Articular chondrocyte of knee joint (primary cell): ENCODE results near the gene SHISA8. TPM values are rescaled to one million over a fixed set of nuclear protein-coding genes. Genes with fewer than 3 reads are reported as not detected.

Experiments
- small RNA-seq: library from RNA; depleted of rRNA; stranded (forward); fragments of <200 nt; gene quantifications from one replicate; pipeline ENCODE3, GENCODE V24; 2012
- total RNA-seq: library from RNA; depleted of rRNA; stranded (reverse); fragments of >200 nt; gene quantifications from 2 replicates; pipeline ENCODE4 v1.2.3, GENCODE V29; 2012

The SHISA8 gene
- not detected in 2 replicates for total RNA-seq

DNA sequence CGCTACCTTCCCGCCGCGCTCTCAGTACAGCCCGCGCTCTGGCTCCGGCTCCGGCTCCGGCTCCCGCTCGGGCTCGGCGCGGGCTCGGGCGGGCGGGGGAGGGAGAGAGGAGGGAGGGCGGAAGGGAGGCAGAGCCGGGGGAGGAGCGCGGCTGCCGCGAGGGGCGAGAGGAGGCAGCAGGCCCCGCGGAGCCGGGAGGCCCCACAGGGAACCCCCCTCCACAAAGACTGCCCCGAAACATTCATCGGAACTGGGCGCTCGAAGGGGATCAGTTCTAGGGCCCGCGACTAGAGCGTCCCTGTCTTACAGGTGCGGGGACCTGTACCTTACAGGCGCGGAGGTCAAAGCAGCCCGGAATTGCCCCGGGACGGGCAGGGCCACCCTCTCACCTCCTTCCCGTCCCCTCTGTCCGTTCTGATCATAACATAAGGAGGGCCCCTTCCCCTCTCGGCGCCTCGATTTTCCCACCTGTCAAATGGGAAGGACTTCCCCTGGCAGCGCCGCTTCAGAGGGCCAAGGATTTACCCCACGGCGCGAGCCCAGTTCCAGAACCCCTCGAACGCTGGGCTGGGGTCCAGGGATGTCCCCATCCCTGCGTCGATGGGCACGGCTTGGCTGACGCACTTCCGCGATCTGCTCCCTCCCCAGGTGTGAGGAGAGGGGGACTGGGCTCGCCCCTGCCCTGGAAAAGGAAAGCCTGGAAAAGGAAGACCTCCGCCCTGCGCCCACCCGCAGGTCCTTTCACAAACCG, at the start of gene SHISA8:
Gene SHISA8, minus strand, starts transcription at position 40 of the 751 bp plus-strand sequence. CDS start 407 bp downstream, outside the sequence.

DNA sequence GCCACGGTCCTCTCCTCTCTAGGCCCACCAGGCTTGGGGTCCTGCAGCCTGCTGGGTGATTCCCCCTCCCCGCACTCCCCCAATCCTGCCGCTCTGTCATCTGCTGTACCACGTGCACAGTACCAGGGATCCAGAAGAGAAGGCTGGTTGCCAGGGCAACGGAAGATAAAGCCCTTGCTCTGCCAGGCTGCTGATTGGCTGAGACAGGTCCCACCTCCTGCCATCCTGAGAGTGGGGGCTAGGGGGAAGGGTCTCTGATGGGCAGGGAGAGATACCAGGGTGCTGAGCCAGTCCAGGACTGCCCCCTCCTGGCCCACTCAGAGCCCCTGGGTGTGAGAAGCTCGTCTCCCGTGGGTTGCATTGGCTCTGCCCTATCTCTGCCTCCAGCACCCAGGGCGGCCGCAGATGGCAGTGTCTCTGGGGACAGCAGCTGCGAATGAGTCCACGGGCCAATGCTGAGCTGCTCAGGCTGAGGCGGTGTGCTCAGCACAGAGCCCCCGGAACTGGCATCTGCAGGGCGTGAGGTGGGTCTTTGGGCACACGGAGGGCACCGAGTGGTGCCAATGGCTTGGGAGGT, 37.1 kb upstream of the SHISA8 start, which contains the start of gene SMIM45:
Gene SMIM45, plus strand, starts transcription at position 253 of the 577 bp plus-strand sequence.

DNA sequence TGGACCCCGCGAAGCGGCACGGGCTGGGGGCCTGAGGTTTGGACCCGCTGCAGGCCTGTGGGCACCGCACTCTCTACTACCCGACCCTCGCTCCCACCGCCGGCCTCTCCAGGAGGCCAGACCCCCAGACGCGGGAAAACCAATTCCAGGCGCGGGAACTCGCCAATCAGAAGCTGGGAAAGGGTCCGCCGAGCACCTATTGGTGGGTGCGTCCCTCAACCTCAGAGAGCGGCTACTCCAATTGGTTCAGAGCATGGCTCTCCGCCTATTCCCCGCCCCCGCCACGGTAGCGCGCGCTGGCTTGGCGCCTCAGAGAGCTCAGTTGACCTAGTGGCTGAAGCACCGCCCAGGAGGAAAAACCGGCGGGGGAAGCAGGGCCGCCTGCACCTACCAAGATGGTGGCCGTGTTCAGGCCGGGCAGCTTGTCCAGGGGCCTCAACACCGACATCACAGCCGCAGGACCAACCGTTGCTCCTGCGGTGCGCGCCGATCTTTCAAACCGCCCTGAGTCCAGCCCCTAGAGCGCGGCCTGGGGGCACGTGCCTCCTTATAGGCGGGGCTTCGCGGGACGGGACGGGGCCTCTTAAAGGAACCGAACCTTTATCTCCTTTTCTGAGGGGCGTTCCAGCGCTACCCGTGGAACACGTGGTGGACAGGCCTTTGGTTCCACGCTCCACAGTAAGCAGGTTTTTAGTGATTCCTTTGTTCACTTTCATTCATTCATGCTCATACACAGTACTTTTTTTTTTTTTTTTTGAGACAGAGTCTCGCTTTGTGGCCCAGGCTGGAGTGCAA, 32.0 kb upstream of the SHISA8 start, which contains the start of gene CENPM:
Gene CENPM, minus strand, starts transcription at position 524 of the 795 bp plus-strand sequence. Its CDS starts 76 bp downstream, at position 448.

Small RNA genes within 50 kb of the gene (small RNA-seq; reads per million reads assigned to genes)
- gene MIR33A: 21.9 reads per million, percentile 96 among the genes with 10 or more reads in this experiment

Other genes starting within 250 kb of the SHISA8 start
- gene SNU13, start 226.2 kb downstream of the SHISA8 start, total RNA-seq: 55.6 and 60.0 TPM in 2 replicates
- gene MEI1, start 215.6 kb downstream of the SHISA8 start, total RNA-seq: 2.5 and 3.2 TPM in 2 replicates
- gene CCDC134, start 114.4 kb downstream of the SHISA8 start, total RNA-seq: 8.2 and 8.8 TPM in 2 replicates
- gene SREBF2, start 82.0 kb downstream of the SHISA8 start, total RNA-seq: 47.1 and 51.2 TPM in 2 replicates
- gene TNFRSF13C, start 11.7 kb upstream of the SHISA8 start, total RNA-seq: 0.11 and 0.26 TPM in 2 replicates
- gene CENPM, start 32.1 kb upstream of the SHISA8 start, total RNA-seq: 7.6 and 7.8 TPM in 2 replicates
- gene SEPTIN3, start 54.4 kb upstream of the SHISA8 start, total RNA-seq: under 0.01 and 0.22 TPM in 2 replicates
- 0.76 and 1.2 TPM in 2 replicates for gene WBP2NL, start 83.7 kb upstream of the SHISA8 start, total RNA-seq
- 44.6 and 46.0 TPM in 2 replicates for gene NAGA, start 155.7 kb upstream of the SHISA8 start, total RNA-seq
- gene PHETA2, start 159.2 kb upstream of the SHISA8 start, total RNA-seq: 16.2 and 23.1 TPM in 2 replicates
- gene SMDT1, start 164.6 kb upstream of the SHISA8 start, total RNA-seq: 6.7 and 8.2 TPM in 2 replicates
- 46.5 and 56.2 TPM in 2 replicates for gene NDUFA6, start 175.7 kb upstream of the SHISA8 start, total RNA-seq
- gene CYP2D6, start 215.7 kb upstream of the SHISA8 start, total RNA-seq: 0.13 and 0.22 TPM in 2 replicates